ENCODE data around the gene RAB24.

- TF ChIP-seq, protein P1, sequence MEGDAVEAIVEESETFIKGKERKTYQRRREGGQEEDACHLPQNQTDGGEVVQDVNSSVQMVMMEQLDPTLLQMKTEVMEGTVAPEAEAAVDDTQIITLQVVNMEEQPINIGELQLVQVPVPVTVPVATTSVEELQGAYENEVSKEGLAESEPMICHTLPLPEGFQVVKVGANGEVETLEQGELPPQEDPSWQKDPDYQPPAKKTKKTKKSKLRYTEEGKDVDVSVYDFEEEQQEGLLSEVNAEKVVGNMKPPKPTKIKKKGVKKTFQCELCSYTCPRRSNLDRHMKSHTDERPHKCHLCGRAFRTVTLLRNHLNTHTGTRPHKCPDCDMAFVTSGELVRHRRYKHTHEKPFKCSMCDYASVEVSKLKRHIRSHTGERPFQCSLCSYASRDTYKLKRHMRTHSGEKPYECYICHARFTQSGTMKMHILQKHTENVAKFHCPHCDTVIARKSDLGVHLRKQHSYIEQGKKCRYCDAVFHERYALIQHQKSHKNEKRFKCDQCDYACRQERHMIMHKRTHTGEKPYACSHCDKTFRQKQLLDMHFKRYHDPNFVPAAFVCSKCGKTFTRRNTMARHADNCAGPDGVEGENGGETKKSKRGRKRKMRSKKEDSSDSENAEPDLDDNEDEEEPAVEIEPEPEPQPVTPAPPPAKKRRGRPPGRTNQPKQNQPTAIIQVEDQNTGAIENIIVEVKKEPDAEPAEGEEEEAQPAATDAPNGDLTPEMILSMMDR (IDR thresholded peaks at IDR 0.05): no peak
- no peak for TF ChIP-seq POLR2A (IDR thresholded peaks at IDR 0.05)
These were observed 45.8 kb upstream of the RAB24 start for GRCh38 chr5:177349362-177349647.
